K562 (cell line): ENCODE results near the gene DUSP19. TPM values are rescaled to one million over a fixed set of nuclear protein-coding genes. Genes with fewer than 3 reads are reported as not detected.

Experiments used
- ATAC-seq: fragments of 200-7000 bp; cut with Tn5 transposase; 3 replicates; pipeline ENCODE4 v1.9.1; 2020; ENCODE audit warnings: moderate library complexity
- BruUV-seq: library from RNA; stranded (reverse); fragments of 400-500 nt; replicated peaks from 2 replicates; lab custom pipeline; 2021; lab: Mats Ljungman, UMichigan
- CTCF ChIA-PET: fragments of 300-600 bp; formaldehyde crosslinking; extraction: SDS; loops from one replicate; lab custom pipeline; 2021; ENCODE audit warnings: low intra/inter-chr PET ratio; lab: Yijun Ruan, JAX
- POLR2A ChIA-PET: fragments of 300-600, 350-650 bp; sonication (Branson Sonifier 250); formaldehyde crosslinking; extraction: SDS; loops from one replicate; lab custom pipeline; 2021; ENCODE audit warnings: antibody characterized with exemption, inconsistent platforms; lab: Yijun Ruan, JAX
- DNase-seq, 4 experiments: peaks; one replicate each; pipeline versions ENCODE4 v3.0.0 to v3.0.0-alpha.2; 2011 to 2018; ENCODE audit warnings: low spot score in 3 of 4, mixed read lengths in 3 of 4; ENCODE audit errors: extremely low read depth in 1 of 4
- FAIRE-seq: peaks from 2 replicates; lab custom pipeline; 2011; peaks lifted over from hg19 to GRCh38; lab: Jason Lieb, UNC
- H2AFZ ChIP-seq: 2 replicates; pipeline ENCODE4 v1.6.0; 2011; ENCODE audit warnings: low read depth, low read length, control low read depth, inconsistent platforms
- H3K27ac ChIP-seq: fragments of 200-600 bp; 3 replicates; pipeline ENCODE4 v1.8.0; 2011; ENCODE audit warnings: low read depth, mild to moderate bottlenecking, control low read depth, inconsistent platforms, low read length, moderate library complexity, mixed read lengths; ENCODE audit errors: extremely low read depth
- H3K27me3 ChIP-seq, 2 experiments: fragments of 300-600 bp in 1 of 2; 2 replicates in 1 of 2; 3 replicates in 1 of 2; pipeline versions ENCODE4 v1.6.0 to v1.8.0; 2011; ENCODE audit warnings: inconsistent platforms in 2 of 2, low read length in 2 of 2, mild to moderate bottlenecking in 1 of 2, mixed read lengths in 1 of 2, moderate library complexity in 1 of 2; ENCODE audit not compliant: control insufficient read depth in 2 of 2, insufficient read depth in 2 of 2
- H3K36me3 ChIP-seq: fragments of 300-600 bp; 3 replicates; pipeline ENCODE4 v1.8.0; 2011; ENCODE audit warnings: mild to moderate bottlenecking, low read length, inconsistent platforms; ENCODE audit not compliant: control insufficient read depth, insufficient read depth
- H3K4me1 ChIP-seq, 2 experiments: fragments of 200-600 bp in 1 of 2; replicated peaks in 1 of 2; 2 replicates in 1 of 2; 3 replicates in 1 of 2; pipeline versions ENCODE4 v1.5.1 to v1.8.0; 2011; ENCODE audit warnings: inconsistent platforms in 2 of 2, low read length in 2 of 2, mild to moderate bottlenecking in 1 of 2, mixed read lengths in 1 of 2, moderate library complexity in 1 of 2; ENCODE audit not compliant: control insufficient read depth in 2 of 2, insufficient read depth in 2 of 2
- H3K4me2 ChIP-seq: 2 replicates; pipeline ENCODE4 v1.6.1; 2011; ENCODE audit warnings: low read length, control low read depth, inconsistent platforms, mixed read lengths; ENCODE audit not compliant: insufficient read depth
- H3K4me3 ChIP-seq: fragments of 200-600 bp; sonication (generic), shearing (Covaris generic); 2 replicates; pipeline ENCODE4 v1.5.1; 2016; ENCODE audit warnings: control low read depth, inconsistent platforms
- H3K79me2 ChIP-seq: fragments of 200-600 bp; 3 replicates; pipeline ENCODE4 v1.8.0; 2011; ENCODE audit warnings: low read length, inconsistent platforms; ENCODE audit not compliant: control insufficient read depth, insufficient read depth
- H3K9ac ChIP-seq, 2 experiments: 2 replicates each; pipeline versions ENCODE4 v1.6.0 to v1.6.1; 2011; ENCODE audit warnings: low read depth in 2 of 2, low read length in 2 of 2, control low read depth in 1 of 2, inconsistent platforms in 1 of 2, mild to moderate bottlenecking in 1 of 2, mixed read lengths in 1 of 2; ENCODE audit not compliant: insufficient read depth in 1 of 2
- H3K9me1 ChIP-seq: one replicate; pipeline ENCODE4 v1.6.0; 2011; ENCODE audit warnings: inconsistent platforms, mild to moderate bottlenecking, low read length, moderate library complexity; ENCODE audit not compliant: control insufficient read depth, insufficient read depth
- H3K9me3 ChIP-seq: replicated peaks from 2 replicates; pipeline ENCODE4 v1.5.1; 2011; ENCODE audit warnings: low read depth, low read length, inconsistent platforms; ENCODE audit not compliant: control insufficient read depth, insufficient read depth
- H4K20me1 ChIP-seq: replicated peaks from 2 replicates; pipeline ENCODE4 v1.6.1; 2011; ENCODE audit warnings: low read length, inconsistent platforms, mixed read lengths; ENCODE audit not compliant: control insufficient read depth, insufficient read depth
- DNMT1 ChIP-seq: fragments of 450-650 bp; IDR thresholded peaks from 2 replicates; pipeline ENCODE4 v1.6.1; 2016; ENCODE audit warnings: antibody characterized with exemption, mild to moderate bottlenecking
- MGA ChIP-seq: fragments of 450-650 bp; IDR thresholded peaks from 2 replicates; pipeline ENCODE4 v1.6.1; 2016; ENCODE audit warnings: mild to moderate bottlenecking, moderate library complexity
- SIX5 ChIP-seq, 2 experiments: IDR thresholded peaks; 2 replicates each; pipeline ENCODE4 v1.6.1; 2011; ENCODE audit warnings: low read length in 2 of 2, borderline replicate concordance in 1 of 2, low read depth in 1 of 2, mild to moderate bottlenecking in 1 of 2, moderate library complexity in 1 of 2; ENCODE audit not compliant: insufficient read depth in 1 of 2
- SPI1 ChIP-seq: IDR thresholded peaks from 2 replicates; pipeline ENCODE4 v1.6.1; 2011; ENCODE audit warnings: low read depth, low read length, control low read depth, borderline replicate concordance
- TGIF2 ChIP-seq: sonication (generic); formaldehyde crosslinking; IDR thresholded peaks from 2 replicates; pipeline ENCODE4 v1.8.1; 2022; ENCODE audit warnings: mild to moderate bottlenecking, missing genetic modification reagents, moderate library complexity
- YY1 ChIP-seq, 3 experiments: IDR thresholded peaks; 2 replicates each; pipeline ENCODE4 v1.6.1; 2011; ENCODE audit warnings: low read length in 2 of 3, mild to moderate bottlenecking in 2 of 3, moderate library complexity in 2 of 3, borderline replicate concordance in 1 of 3, control low read depth in 1 of 3, low read depth in 1 of 3; ENCODE audit not compliant: insufficient read depth in 3 of 3, insufficient replicate concordance in 2 of 3, control insufficient read depth in 1 of 3, insufficient read length in 1 of 3; ENCODE audit errors: extremely low read depth in 1 of 3
- WGBS: fragments of 100-300 bp; shearing (Covaris generic); methylation state at CpG from one replicate; pipeline ENCODE4 v1.1.6; 2016; ENCODE audit warnings: low coverage, mixed read lengths; ENCODE audit not compliant: insufficient coverage; ENCODE audit errors: missing lambda C conversion rate; 5-methylcytosine and 5-hydroxymethylcytosine counted together
- in situ Hi-C: fragments of 300-500 bp; cut with MboI; formaldehyde crosslinking; loops from 4 replicates; pipeline ENCODE4 v1.15.0; 2018; ENCODE audit warnings: inconsistent platforms, mixed read lengths
- intact Hi-C: fragments of 100-400 bp; cut with micrococcal nuclease; formaldehyde crosslinking; loops from 2 replicates; pipeline ENCODE4 v1.14.2; 2022
- polyA plus RNA-seq, 8 experiments: library from polyadenylated mRNA; depleted of rRNA in 4 of 8; stranded (reverse) in 5 of 8; unstranded in 3 of 8; fragments of >200 nt; fragmentation: Nextera tagmentation in 2 of 8; fragmentation: Illumina TruSeq in 1 of 8; extraction: Ambion mirVana in 2 of 8; extraction: Trizol in 1 of 8; gene quantifications; 2 replicates each; pipeline versions ENCODE4 v1.2.1 to v1.2.3, GENCODE V29; 2011 to 2014; ENCODE audit warnings: inconsistent platforms in 1 of 8, missing spikeins in 1 of 8
- total RNA-seq, 7 experiments: library from RNA; depleted of rRNA in 6 of 7; stranded (reverse); fragments of >200 nt in 6 of 7; fragmentation: Illumina TruSeq in 2 of 7; extraction: Trizol in 2 of 7; gene quantifications; 2 replicates each; pipeline versions ENCODE4 v1.2.1 to v1.2.3, GENCODE V29; 2011 to 2021; ENCODE audit warnings: low replicate concordance in 1 of 7

Gene DUSP19
- total and polyA plus RNA-seq, 9 of the 15 experiments (the other 6 are each of a cell fraction or from before 2014, with no cell fraction given): 1.6 to 6.3 (median 3.1) TPM

GRCh38 chr2:183089192-183089851, 10.8 kb downstream of the DUSP19 start:
- H3K9ac ChIP-seq: peak overlapping the region; percentile 48 to 60; a peak in 2 of 4 replicates
- no peaks in the 10 kb centered on the region for H3K36me3 ChIP-seq
- POLR2A ChIA-PET: interaction anchor here (0.7 to 1.9 kb wide), 6 partner anchors 10 to 35 kb away, joined by 3 to 7 read pairs (median 4); partner anchors contain the start of genes DUSP19 and NUP35
- no peaks in the 10 kb centered on the region for H3K9me1 ChIP-seq
- in situ Hi-C loops (no loop called here), intact Hi-C loops (no loop called here)
- H3K27ac ChIP-seq: peak overlapping the region; percentile 30; the same call in 1 of the 3 replicates
- ATAC-seq (peak; percentile 76), FAIRE-seq (no peak), DNase-seq (peak in 1 of 4 experiments; percentile 33)
- peak overlapping the region; percentile 86 for H2AFZ ChIP-seq
- H3K9me3 ChIP-seq: no peaks in the 10 kb centered on the region
- H3K4me3 ChIP-seq: peak overlapping the region; percentile 22
- TF ChIP-seq SPI1: no peak
- no peak for TF ChIP-seq DNMT1
- TF ChIP-seq YY1 (IDR thresholded peaks at IDR 0.05; ENCODE audit: borderline replicate concordance in 1 of 3, control insufficient read depth in 1 of 3, extremely low read depth in 1 of 3, insufficient read depth in 3 of 3, insufficient read length in 1 of 3, insufficient replicate concordance in 2 of 3, low read depth in 1 of 3, low read length in 2 of 3): peak in 1 of 3 experiments; percentile 48
- TF ChIP-seq MGA: peak; percentile 10; the same call in 1 of the 2 replicates
- TF ChIP-seq TGIF2 (CRISPR knock-in tag): no peak
- TF ChIP-seq SIX5 (IDR thresholded peaks at IDR 0.05; ENCODE audit: borderline replicate concordance in 1 of 2, insufficient read depth in 1 of 2, low read depth in 1 of 2, low read length in 2 of 2): no peak
- H4K20me1 ChIP-seq: no peaks in the 10 kb centered on the region
- WGBS: 43% methylated on average over 6 of the region's 6 CpGs
- CTCF ChIA-PET: no interaction called here
- H3K4me1 ChIP-seq: peaks cover 0 to 4% of the 10 kb centered on the region in 2 experiments; a peak in 2 of 5 replicates
- no peaks in the 10 kb centered on the region for H3K79me2 ChIP-seq
- H3K4me2 ChIP-seq: peak overlapping the region; percentile 64
- H3K27me3 ChIP-seq: no peaks in the 10 kb centered on the region
- BruUV-seq: no TSS peak
